H1 (cell line): ENCODE measurements around the gene ADAMTSL2. TPM values are rescaled to one million over a fixed set of nuclear protein-coding genes. Genes with fewer than 3 reads are reported as not detected.

Experiments used
- CTCF ChIA-PET: fragments of 300-600 bp; sonication (Branson Sonifier 250); formaldehyde crosslinking; loops from one replicate; lab custom pipeline; 2021; ENCODE audit not compliant: partially characterized antibody; lab: Charles Lee
- POLR2A ChIA-PET: fragments of 300-600 bp; sonication (Branson Sonifier 250); formaldehyde crosslinking; loops from one replicate; lab custom pipeline; 2021; ENCODE audit warnings: inconsistent platforms; ENCODE audit not compliant: partially characterized antibody; lab: Charles Lee
- DNase-seq, 2 experiments: peaks; one replicate each; pipeline versions ENCODE4 v3.0.0 to v3.0.0-alpha.2; 2010 to 2022; ENCODE audit warnings: low spot score in 2 of 2, low read depth in 1 of 2, mixed read lengths in 1 of 2
- FAIRE-seq: peaks from 2 replicates; lab custom pipeline; 2011; peaks lifted over from hg19 to GRCh38; lab: Jason Lieb, UNC
- H2AFZ ChIP-seq: 2 replicates; pipeline ENCODE4 v1.8.1; 2012; ENCODE audit warnings: low read length, inconsistent platforms
- H2AK5ac ChIP-seq: 2 replicates; pipeline ENCODE4 v1.6.1; 2013; ENCODE audit warnings: low read depth, low read length
- H2BK120ac ChIP-seq: replicated peaks from 2 replicates; pipeline ENCODE3; 2013; ENCODE audit warnings: low read depth, low read length, inconsistent platforms
- H2BK12ac ChIP-seq: 2 replicates; pipeline ENCODE4 v1.6.1; 2013; ENCODE audit warnings: low read depth, low read length
- H2BK15ac ChIP-seq: 2 replicates; pipeline ENCODE4 v1.6.1; 2013; ENCODE audit warnings: low read length
- H2BK20ac ChIP-seq: 2 replicates; pipeline ENCODE4 v1.6.1; 2013; ENCODE audit warnings: low read length
- H2BK5ac ChIP-seq: 2 replicates; pipeline ENCODE4 v1.6.1; 2013; ENCODE audit warnings: low read depth, low read length
- H3K14ac ChIP-seq: 2 replicates; pipeline ENCODE4 v1.6.1; 2013; ENCODE audit warnings: inconsistent platforms; ENCODE audit not compliant: insufficient read length
- H3K18ac ChIP-seq: 2 replicates; pipeline ENCODE4 v1.6.1; 2013; ENCODE audit warnings: low read length; ENCODE audit errors: extremely low read depth
- H3K23ac ChIP-seq: 2 replicates; pipeline ENCODE4 v1.6.1; 2013; ENCODE audit warnings: inconsistent platforms; ENCODE audit not compliant: insufficient read length
- H3K23me2 ChIP-seq: 2 replicates; pipeline ENCODE4 v1.6.1; 2013; ENCODE audit warnings: low read depth, low read length
- H3K27ac ChIP-seq: 2 replicates; pipeline ENCODE4 v1.6.1; 2011; ENCODE audit warnings: low read depth, low read length, inconsistent platforms
- H3K27me3 ChIP-seq, 4 experiments: replicated peaks in 1 of 4; 1 replicate in 1 of 4; 2 replicates in 3 of 4; pipeline versions ENCODE4 v1.6.1 to v1.8.1; 2011 to 2013; ENCODE audit warnings: low read length in 3 of 4, mild to moderate bottlenecking in 3 of 4, inconsistent platforms in 2 of 4, mixed read lengths in 2 of 4, moderate library complexity in 1 of 4; ENCODE audit not compliant: control insufficient read depth in 3 of 4, insufficient read depth in 3 of 4; ENCODE audit errors: extremely low read depth in 1 of 4
- H3K36me3 ChIP-seq, 4 experiments: 2 replicates each; pipeline versions ENCODE4 v1.6.1 to v1.8.1; 2011 to 2013; ENCODE audit warnings: mild to moderate bottlenecking in 4 of 4, low read length in 3 of 4, moderate library complexity in 2 of 4, control low read depth in 1 of 4, inconsistent platforms in 1 of 4; ENCODE audit not compliant: insufficient read depth in 4 of 4, control insufficient read depth in 2 of 4
- H3K4ac ChIP-seq: replicated peaks from 2 replicates; pipeline ENCODE3; 2013; ENCODE audit warnings: low read length, low read depth, mixed read lengths, inconsistent platforms; ENCODE audit not compliant: insufficient read length
- H3K4me1 ChIP-seq, 4 experiments: replicated peaks in 1 of 4; 1 replicate in 1 of 4; 2 replicates in 3 of 4; pipeline versions ENCODE4 v1.6.1 to v1.8.1; 2011 to 2013; ENCODE audit warnings: low read length in 3 of 4, inconsistent platforms in 2 of 4, mixed read lengths in 1 of 4; ENCODE audit not compliant: insufficient read depth in 4 of 4, control insufficient read depth in 3 of 4
- H3K4me2 ChIP-seq, 2 experiments: 2 replicates each; pipeline versions ENCODE4 v1.6.1 to v1.8.1; 2011 to 2013; ENCODE audit warnings: low read depth in 2 of 2, low read length in 2 of 2, control low read depth in 1 of 2, inconsistent platforms in 1 of 2, mild to moderate bottlenecking in 1 of 2; ENCODE audit not compliant: insufficient read depth in 1 of 2
- H3K4me3 ChIP-seq, 4 experiments: fragments of 200-600, 300-600 bp in 1 of 4; sonication (generic), shearing (Covaris generic), sonication (Bioruptor Twin) in 1 of 4; 2 replicates each; pipeline versions ENCODE4 v1.5.1 to v1.8.1; 2011 to 2016; ENCODE audit warnings: low read length in 4 of 4, low read depth in 3 of 4, control low read depth in 2 of 4, inconsistent platforms in 2 of 4, mild to moderate bottlenecking in 2 of 4, mixed read lengths in 1 of 4, moderate library complexity in 1 of 4; ENCODE audit not compliant: insufficient read depth in 2 of 4; ENCODE audit errors: extremely low read depth in 1 of 4
- H3K56ac ChIP-seq: replicated peaks from 2 replicates; pipeline ENCODE3; 2013; ENCODE audit warnings: low read depth, mild to moderate bottlenecking, mixed read lengths, low read length, inconsistent platforms; ENCODE audit not compliant: insufficient read length
- H3K79me1 ChIP-seq: 2 replicates; pipeline ENCODE4 v1.6.1; 2013; ENCODE audit warnings: low read depth, low read length, control low read depth
- H3K79me2 ChIP-seq, 2 experiments: 2 replicates each; pipeline versions ENCODE4 v1.6.1 to v1.8.1; 2012 to 2013; ENCODE audit warnings: low read length in 2 of 2, mild to moderate bottlenecking in 2 of 2, inconsistent platforms in 1 of 2; ENCODE audit not compliant: insufficient read depth in 2 of 2, control insufficient read depth in 1 of 2
- H3K9ac ChIP-seq, 4 experiments: replicated peaks in 1 of 4; 1 replicate in 1 of 4; 2 replicates in 3 of 4; pipeline versions ENCODE4 v1.6.1 to v1.8.1; 2011 to 2013; ENCODE audit warnings: low read depth in 3 of 4, low read length in 3 of 4, control low read depth in 2 of 4, mild to moderate bottlenecking in 2 of 4, moderate library complexity in 2 of 4, inconsistent platforms in 1 of 4; ENCODE audit errors: extremely low read depth in 1 of 4
- H3K9me3 ChIP-seq, 2 experiments: 2 replicates each; pipeline versions ENCODE4 v1.6.1 to v1.8.1; 2012 to 2013; ENCODE audit warnings: mild to moderate bottlenecking in 2 of 2, moderate library complexity in 2 of 2, control low read depth in 1 of 2, inconsistent platforms in 1 of 2, low read depth in 1 of 2, low read length in 1 of 2, mixed read lengths in 1 of 2; ENCODE audit not compliant: insufficient read depth in 2 of 2
- H4K20me1 ChIP-seq, 2 experiments: replicated peaks in 1 of 2; 2 replicates each; pipeline versions ENCODE3 to v1.8.1; 2011 to 2013; ENCODE audit warnings: inconsistent platforms in 2 of 2, low read length in 2 of 2, mild to moderate bottlenecking in 1 of 2; ENCODE audit not compliant: insufficient read depth in 2 of 2, control insufficient read depth in 1 of 2
- H4K5ac ChIP-seq: 2 replicates; pipeline ENCODE4 v1.6.1; 2013; ENCODE audit warnings: low read length, low read depth, mixed read lengths, inconsistent platforms; ENCODE audit not compliant: insufficient read length
- H4K8ac ChIP-seq: 2 replicates; pipeline ENCODE4 v1.8.0; 2013; ENCODE audit warnings: mild to moderate bottlenecking, moderate library complexity, low read length, inconsistent platforms; ENCODE audit not compliant: insufficient read depth; ENCODE audit errors: extremely low read depth
- H4K91ac ChIP-seq: replicated peaks from 2 replicates; pipeline ENCODE3; 2013; ENCODE audit warnings: low read length, mixed read lengths, inconsistent platforms; ENCODE audit not compliant: insufficient read length
- BCL11A ChIP-seq, 2 experiments: IDR thresholded peaks; one replicate each; pipeline ENCODE4 v1.6.1; 2011; ENCODE audit warnings: low read depth in 2 of 2, low read length in 2 of 2, mild to moderate bottlenecking in 2 of 2
- BRCA1 ChIP-seq: IDR thresholded peaks from 2 replicates; pipeline ENCODE4 v1.6.1; 2012; ENCODE audit warnings: low read depth, low read length, improper control_type of control experiment
- HDAC2 ChIP-seq, 2 experiments: fragments of 300-600 bp in 1 of 2; sonication (generic) in 1 of 2; IDR thresholded peaks; 2 replicates each; pipeline ENCODE4 v1.6.1; 2011 to 2012; ENCODE audit warnings: low read depth in 2 of 2, low read length in 2 of 2, mild to moderate bottlenecking in 2 of 2, moderate library complexity in 2 of 2, borderline replicate concordance in 1 of 2, inconsistent platforms in 1 of 2
- RFX5 ChIP-seq: IDR thresholded peaks from 2 replicates; pipeline ENCODE4 v1.6.1; 2011; ENCODE audit warnings: low read depth, low read length, improper control_type of control experiment, borderline replicate concordance
- WGBS, 2 experiments: shearing (Covaris generic) in 1 of 2; methylation state at CpG; one replicate each; pipeline versions ENCODE4 v1.1.6 to v1.1.7; 2013 to 2015; ENCODE audit warnings: low lambda C conversion rate in 2 of 2, mixed read lengths in 2 of 2, inconsistent platforms in 1 of 2, low coverage in 1 of 2, missing lambda C conversion rate in 1 of 2; ENCODE audit not compliant: insufficient replicate concordance in 2 of 2, insufficient coverage in 1 of 2, insufficient read length in 1 of 2; ENCODE audit errors: extremely low coverage in 1 of 2, missing lambda C conversion rate in 1 of 2; 5-methylcytosine and 5-hydroxymethylcytosine counted together
- polyA plus RNA-seq, 7 experiments: library from polyadenylated mRNA; depleted of rRNA in 3 of 7; stranded (reverse) in 5 of 7; unstranded in 2 of 7; fragments of >200 nt in 5 of 7; fragments of 200-250 nt in 2 of 7; gene quantifications; 1 replicate in 5 of 7; 2 replicates in 1 of 7; 4 replicates in 1 of 7; pipeline versions ENCODE4 v1.2.1 to v1.2.3, GENCODE V29; 2011 to 2013; ENCODE audit warnings: missing spikeins in 2 of 7, mixed read lengths in 2 of 7
- total RNA-seq: library from RNA; stranded (reverse); fragmentation: NEBNext Ultra II Directional; extraction: Animal tissue kit (Norgen Biotek cat#: 25700); gene quantifications from 2 replicates; pipeline ENCODE4 v1.2.1, GENCODE V29; 2021

Gene ADAMTSL2
- total and polyA plus RNA-seq, 2 of the 8 experiments (the other 6 are each of a cell fraction or from before 2014, with no cell fraction given) = 0.74 to 0.76 TPM

- Histone ChIP-seq H3K4me1 (no peaks in the 10 kb centered on the region; a peak in 1 of 7 replicates), H4K5ac (no peak overlapping the region), H3K9me3 (peaks cover 0 to 2% of the 10 kb centered on the region in 2 experiments; a peak in 1 of 4 replicates), H3K27me3 (peaks cover 0 to 2% (median 0%) of the 10 kb centered on the region in 4 experiments; a peak in 1 of 7 replicates), H3K79me2 (no peaks in the 10 kb centered on the region; a peak in 1 of 4 replicates), H2BK12ac (no peak overlapping the region; the same call in 1 of the 2 replicates), H3K79me1 (peaks cover 2% of the 10 kb centered on the region; the same call in 1 of the 2 replicates), H3K23me2 (peaks cover 9% of the 10 kb centered on the region), H2BK20ac (no peak overlapping the region), H3K18ac (no peak overlapping the region), H3K23ac (no peak overlapping the region), H3K4ac (no peak overlapping the region), H2BK120ac (no peak overlapping the region), H4K20me1 (peaks cover 0 to 12% of the 10 kb centered on the region in 2 experiments), H4K91ac (no peak overlapping the region), H3K4me2 (no peak overlapping the region), H3K9ac (no peak overlapping the region), H4K8ac (no peak overlapping the region), H3K4me3 (no peak overlapping the region), H3K27ac (no peak overlapping the region), H2AFZ (no peak overlapping the region), H3K36me3 (peaks cover 0 to 3% (median 0%) of the 10 kb centered on the region in 4 experiments; a peak in 1 of 8 replicates), H2BK15ac (no peak overlapping the region), H3K14ac (no peak overlapping the region), H2BK5ac (no peak overlapping the region; the same call in 1 of the 2 replicates), H2AK5ac (no peak overlapping the region), H3K56ac (no peak overlapping the region)
- DNase-seq (no peak), FAIRE-seq (no peak)
- TF ChIP-seq RFX5 (no peak), HDAC2 (IDR thresholded peaks at IDR 0.05; ENCODE audit: borderline replicate concordance in 1 of 2, low read depth in 2 of 2, low read length in 2 of 2) (no peak), BCL11A (IDR thresholded peaks at IDR 0.05; ENCODE audit: low read depth in 2 of 2, low read length in 2 of 2) (no peak), BRCA1 (no peak)
- WGBS, 2 experiments = 91% methylated on average over 23 of the region's 24 CpGs; no CpG with 5 or more reads in 1 of the 2 experiments
- POLR2A ChIA-PET = interaction anchor here (1.7 kb wide), 1 partner anchor 16 kb away, joined by 4 read pairs; the partner anchor contains the start of gene SLC2A6
- CTCF ChIA-PET = interaction anchor here (0.8 to 3.6 kb wide), 14 partner anchors 8 to 232 kb away, joined by 3 to 18 read pairs (median 4); partner anchors contain the start of gene ADAMTSL2
These were observed 39.7 kb upstream of the ADAMTSL2 start for GRCh38 chr9:133494636-133495326.
